ENCODE data around the gene CCDC180.

DNA sequence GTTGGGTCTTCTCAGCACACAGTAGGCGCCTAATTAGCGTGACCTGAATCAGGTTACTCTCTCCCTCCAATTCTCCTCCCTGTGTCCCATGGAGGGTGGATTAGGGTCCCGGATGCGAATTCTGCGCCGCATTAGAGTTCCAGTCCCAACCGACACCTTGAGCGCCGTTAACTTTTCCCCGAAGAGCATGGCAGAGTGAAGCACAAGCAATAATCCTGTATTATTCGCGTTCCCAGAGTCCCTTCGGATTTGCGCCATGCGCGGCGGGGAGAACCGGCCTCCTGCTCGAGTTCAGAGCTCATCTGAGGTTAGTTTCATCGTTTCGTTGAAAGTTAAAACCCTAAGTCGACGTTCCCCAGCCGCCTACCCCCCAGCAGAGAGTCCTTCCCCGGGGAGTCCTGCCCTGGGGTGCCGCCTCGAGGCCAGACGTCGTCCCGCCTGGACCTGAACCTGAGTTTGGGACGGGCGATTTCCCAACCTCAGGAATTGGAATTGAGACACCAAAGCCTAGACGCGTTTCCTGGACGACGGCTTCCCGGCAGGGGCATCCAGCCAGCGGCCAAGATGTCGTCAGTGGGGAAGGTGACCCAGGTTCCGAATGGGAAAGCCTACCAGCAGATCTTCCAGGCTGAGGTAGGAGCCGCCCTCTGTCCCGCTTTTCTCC lies at the start of gene CCDC180:
- TF ChIP-seq, protein P1, sequence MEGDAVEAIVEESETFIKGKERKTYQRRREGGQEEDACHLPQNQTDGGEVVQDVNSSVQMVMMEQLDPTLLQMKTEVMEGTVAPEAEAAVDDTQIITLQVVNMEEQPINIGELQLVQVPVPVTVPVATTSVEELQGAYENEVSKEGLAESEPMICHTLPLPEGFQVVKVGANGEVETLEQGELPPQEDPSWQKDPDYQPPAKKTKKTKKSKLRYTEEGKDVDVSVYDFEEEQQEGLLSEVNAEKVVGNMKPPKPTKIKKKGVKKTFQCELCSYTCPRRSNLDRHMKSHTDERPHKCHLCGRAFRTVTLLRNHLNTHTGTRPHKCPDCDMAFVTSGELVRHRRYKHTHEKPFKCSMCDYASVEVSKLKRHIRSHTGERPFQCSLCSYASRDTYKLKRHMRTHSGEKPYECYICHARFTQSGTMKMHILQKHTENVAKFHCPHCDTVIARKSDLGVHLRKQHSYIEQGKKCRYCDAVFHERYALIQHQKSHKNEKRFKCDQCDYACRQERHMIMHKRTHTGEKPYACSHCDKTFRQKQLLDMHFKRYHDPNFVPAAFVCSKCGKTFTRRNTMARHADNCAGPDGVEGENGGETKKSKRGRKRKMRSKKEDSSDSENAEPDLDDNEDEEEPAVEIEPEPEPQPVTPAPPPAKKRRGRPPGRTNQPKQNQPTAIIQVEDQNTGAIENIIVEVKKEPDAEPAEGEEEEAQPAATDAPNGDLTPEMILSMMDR (conservative IDR thresholded peaks at IDR 0.05 in 1 of 2, IDR thresholded peaks at IDR 0.05 in 1 of 2; ENCODE audit: extremely low read depth in 1 of 2, insufficient read depth in 1 of 2, low read depth in 1 of 2, low read length in 2 of 2): no peak
- no peak for TF ChIP-seq EZH2 (IDR thresholded peaks at IDR 0.05; ENCODE audit: borderline replicate concordance, low read length)

Measured in mammary epithelial cell (primary cell).